IMR-90 (cell line): ENCODE data around the gene ABCG8. TPM values are rescaled to one million over a fixed set of nuclear protein-coding genes. Genes with fewer than 3 reads are reported as not detected.

Source experiments
- ATAC-seq: fragments of 200-7000 bp; cut with Tn5 transposase; 2 replicates; pipeline ENCODE4 v1.9.1; 2020; ENCODE audit warnings: low read depth, mild to moderate bottlenecking, moderate library complexity
- BruUV-seq: library from RNA; stranded (reverse); fragments of 400-500 nt; replicated peaks from 2 replicates; lab custom pipeline; 2021; lab: Mats Ljungman, UMichigan
- CTCF ChIA-PET: fragments of 300-600 bp; formaldehyde crosslinking; extraction: SDS; loops from one replicate; lab custom pipeline; 2021; ENCODE audit warnings: antibody characterized with exemption; lab: Yijun Ruan, JAX
- POLR2A ChIA-PET: fragments of 300-600 bp; sonication (Branson Sonifier 250); formaldehyde crosslinking; loops from one replicate; lab custom pipeline; 2022; ENCODE audit warnings: antibody characterized with exemption; ENCODE audit not compliant: unreplicated experiment; lab: Charles Lee
- DNase-seq: peaks from one replicate; pipeline ENCODE4 v3.0.0; 2013
- H2AFZ ChIP-seq: replicated peaks from 2 replicates; pipeline ENCODE3; 2013; ENCODE audit warnings: low read length, mild to moderate bottlenecking; ENCODE audit not compliant: poor library complexity
- H2AK5ac ChIP-seq: 2 replicates; pipeline ENCODE4 v1.6.1; 2013; ENCODE audit warnings: low read depth, low read length, inconsistent platforms
- H2AK9ac ChIP-seq: replicated peaks from 2 replicates; pipeline ENCODE3; 2013; ENCODE audit warnings: mild to moderate bottlenecking, low read depth, low read length, moderate library complexity; ENCODE audit not compliant: poor library complexity
- H2BK120ac ChIP-seq: 2 replicates; pipeline ENCODE4 v1.6.1; 2013; ENCODE audit warnings: low read depth, low read length, inconsistent platforms
- H2BK15ac ChIP-seq: 3 replicates; pipeline ENCODE4 v1.6.1; 2013; ENCODE audit warnings: low read depth, low read length, inconsistent platforms
- H2BK20ac ChIP-seq: 2 replicates; pipeline ENCODE4 v1.6.1; 2013; ENCODE audit warnings: low read depth, mild to moderate bottlenecking, inconsistent platforms, low read length, moderate library complexity
- H2BK5ac ChIP-seq: 2 replicates; pipeline ENCODE4 v1.6.1; 2013; ENCODE audit warnings: mild to moderate bottlenecking, low read depth, low read length, inconsistent platforms; ENCODE audit not compliant: poor library complexity, severe bottlenecking
- H3K14ac ChIP-seq: replicated peaks from 2 replicates; pipeline ENCODE4 v1.6.1; 2013; ENCODE audit warnings: low read depth, low read length, inconsistent platforms
- H3K18ac ChIP-seq: 2 replicates; pipeline ENCODE4 v1.6.1; 2013; ENCODE audit warnings: low read depth, low read length, control low read depth
- H3K23ac ChIP-seq: 2 replicates; pipeline ENCODE4 v1.6.1; 2013; ENCODE audit warnings: low read depth, low read length, inconsistent platforms
- H3K27ac ChIP-seq: 2 replicates; pipeline ENCODE4 v1.5.1; 2013; ENCODE audit warnings: mild to moderate bottlenecking, control low read depth, low read length; ENCODE audit not compliant: insufficient read depth
- H3K27me3 ChIP-seq: 2 replicates; pipeline ENCODE4 v1.6.1; 2013; ENCODE audit warnings: low read length; ENCODE audit not compliant: control insufficient read depth, insufficient read depth
- H3K36me3 ChIP-seq: 2 replicates; pipeline ENCODE4 v1.6.1; 2013; ENCODE audit warnings: low read length, mixed read lengths; ENCODE audit not compliant: control insufficient read depth, insufficient read depth
- H3K4ac ChIP-seq: 2 replicates; pipeline ENCODE4 v1.6.1; 2013; ENCODE audit warnings: low read depth, low read length, inconsistent platforms
- H3K4me1 ChIP-seq: 2 replicates; pipeline ENCODE4 v1.6.1; 2013; ENCODE audit warnings: low read length, mixed read lengths; ENCODE audit not compliant: control insufficient read depth, insufficient read depth
- H3K4me2 ChIP-seq: 2 replicates; pipeline ENCODE4 v1.6.1; 2013; ENCODE audit warnings: low read depth, mild to moderate bottlenecking, control low read depth, low read length, moderate library complexity
- H3K4me3 ChIP-seq: 2 replicates; pipeline ENCODE4 v1.5.1; 2013; ENCODE audit warnings: low read depth, mild to moderate bottlenecking, control low read depth, low read length, moderate library complexity; ENCODE audit not compliant: insufficient read depth
- H3K56ac ChIP-seq: 2 replicates; pipeline ENCODE4 v1.6.1; 2013; ENCODE audit warnings: low read length, inconsistent platforms; ENCODE audit not compliant: insufficient read depth; ENCODE audit errors: extremely low read depth
- H3K79me1 ChIP-seq, 2 experiments: 2 replicates each; pipeline ENCODE4 v1.6.1; 2013; ENCODE audit warnings: low read length in 2 of 2, inconsistent platforms in 1 of 2, low read depth in 1 of 2
- H3K9ac ChIP-seq: 2 replicates; pipeline ENCODE4 v1.6.1; 2013; ENCODE audit warnings: low read depth, low read length, control low read depth
- H3K9me1 ChIP-seq: 2 replicates; pipeline ENCODE4 v1.6.1; 2013; ENCODE audit warnings: low read length, inconsistent platforms; ENCODE audit not compliant: insufficient read depth
- H3K9me3 ChIP-seq: 2 replicates; pipeline ENCODE4 v1.6.1; 2013; ENCODE audit warnings: low read length; ENCODE audit not compliant: control insufficient read depth, insufficient read depth
- H4K20me1 ChIP-seq: 2 replicates; pipeline ENCODE4 v1.6.1; 2013; ENCODE audit warnings: low read length, inconsistent platforms; ENCODE audit not compliant: insufficient read depth
- H4K5ac ChIP-seq: 2 replicates; pipeline ENCODE4 v1.6.1; 2013; ENCODE audit warnings: mild to moderate bottlenecking, low read depth, low read length, control low read depth
- H4K8ac ChIP-seq, 2 experiments: 2 replicates each; pipeline ENCODE4 v1.6.1; 2013; ENCODE audit warnings: low read depth in 2 of 2, low read length in 2 of 2, control low read depth in 1 of 2, inconsistent platforms in 1 of 2
- H4K91ac ChIP-seq: 2 replicates; pipeline ENCODE4 v1.6.1; 2013; ENCODE audit warnings: low read depth, low read length, inconsistent platforms; ENCODE audit not compliant: insufficient read depth
- BHLHE40 ChIP-seq: fragments of 150-350 bp; IDR thresholded peaks from 2 replicates; pipeline ENCODE4 v1.6.1; 2016; ENCODE audit warnings: mild to moderate bottlenecking, low read depth, low read length
- CEBPB ChIP-seq: IDR thresholded peaks from 2 replicates; pipeline ENCODE4 v1.6.1; 2012; ENCODE audit warnings: low read depth, low read length, improper control_type of control experiment
- ELK1 ChIP-seq: fragments of 150-350 bp; IDR thresholded peaks from 2 replicates; pipeline ENCODE4 v1.6.1; 2016; ENCODE audit warnings: low read depth, mild to moderate bottlenecking, low read length, moderate library complexity, borderline replicate concordance
- MAFK ChIP-seq: IDR thresholded peaks from 2 replicates; pipeline ENCODE4 v1.6.1; 2012; ENCODE audit warnings: low read depth, low read length, improper control_type of control experiment
- MAZ ChIP-seq: IDR thresholded peaks from 2 replicates; pipeline ENCODE4 v1.6.1; 2012; ENCODE audit warnings: low read depth, mild to moderate bottlenecking, low read length, improper control_type of control experiment, moderate library complexity, borderline replicate concordance
- MXI1 ChIP-seq: IDR thresholded peaks from 2 replicates; pipeline ENCODE4 v1.6.1; 2012; ENCODE audit warnings: low read depth, mild to moderate bottlenecking, low read length, moderate library complexity, borderline replicate concordance
- NFE2L2 ChIP-seq: fragments of 150-350 bp; IDR thresholded peaks from 2 replicates; pipeline ENCODE4 v1.6.1; 2016; ENCODE audit warnings: low read depth, mild to moderate bottlenecking, low read length
- POLR2A ChIP-seq: IDR thresholded peaks from 2 replicates; pipeline ENCODE4 v1.6.1; 2012; ENCODE audit warnings: mild to moderate bottlenecking, low read depth, low read length
- RAD21 ChIP-seq: IDR thresholded peaks from 2 replicates; pipeline ENCODE4 v1.6.1; 2012; ENCODE audit warnings: low read length, improper control_type of control experiment
- RCOR1 ChIP-seq: IDR thresholded peaks from 2 replicates; pipeline ENCODE4 v1.6.1; 2012; ENCODE audit warnings: mild to moderate bottlenecking, low read length, improper control_type of control experiment; ENCODE audit not compliant: insufficient replicate concordance
- RFX5 ChIP-seq: IDR thresholded peaks from 2 replicates; pipeline ENCODE4 v1.8.0; 2012; ENCODE audit warnings: low read depth, mild to moderate bottlenecking, low read length, moderate library complexity
- SMC3 ChIP-seq: fragments of 150-350 bp; IDR thresholded peaks from 2 replicates; pipeline ENCODE4 v1.6.1; 2016; ENCODE audit warnings: low read depth, mild to moderate bottlenecking, antibody characterized with exemption, low read length, moderate library complexity
- USF2 ChIP-seq: fragments of 150-350 bp; IDR thresholded peaks from 2 replicates; pipeline ENCODE4 v1.6.1; 2017; ENCODE audit warnings: mild to moderate bottlenecking, antibody characterized with exemption, low read length, low read depth
- WGBS, 2 experiments: methylation state at CpG; one replicate each; pipeline versions ENCODE4 v1.1.5 to v1.1.7; 2013; ENCODE audit warnings: missing lambda C conversion rate in 2 of 2; ENCODE audit not compliant: insufficient read length in 1 of 2; ENCODE audit errors: extremely low coverage in 2 of 2; 5-methylcytosine and 5-hydroxymethylcytosine counted together
- dilution Hi-C: fragments of 300-500 bp; cut with HindIII; formaldehyde crosslinking; loops from one replicate; pipeline ENCODE4 v1.14.3; 2018; ENCODE audit warnings: low sequenced_read_pairs; ENCODE audit not compliant: unreplicated experiment
- in situ Hi-C: fragments of 300-500 bp; cut with MboI; formaldehyde crosslinking; loops from 3 replicates; pipeline ENCODE4 v1.14.3; 2019; ENCODE audit warnings: low sequenced_read_pairs, inconsistent platforms, mixed read lengths
- intact Hi-C: fragments of 100-400 bp; cut with micrococcal nuclease; formaldehyde crosslinking; loops from 2 replicates; pipeline ENCODE4 v1.10.0; 2022
- polyA plus RNA-seq, 3 experiments: library from polyadenylated mRNA; depleted of rRNA; stranded (reverse); fragments of >200 nt; gene quantifications; 2 replicates each; pipeline ENCODE4 v1.2.3, GENCODE V29; 2012; ENCODE audit warnings: low replicate concordance in 1 of 3
- total RNA-seq: library from RNA; depleted of rRNA; stranded (reverse); fragments of >200 nt; gene quantifications from 2 replicates; pipeline ENCODE4 v1.2.3, GENCODE V29; 2012

The ABCG8 gene
- total and polyA plus RNA-seq, 2 of the 4 experiments (the other 2 are of a cell fraction), result not detected

DNA sequence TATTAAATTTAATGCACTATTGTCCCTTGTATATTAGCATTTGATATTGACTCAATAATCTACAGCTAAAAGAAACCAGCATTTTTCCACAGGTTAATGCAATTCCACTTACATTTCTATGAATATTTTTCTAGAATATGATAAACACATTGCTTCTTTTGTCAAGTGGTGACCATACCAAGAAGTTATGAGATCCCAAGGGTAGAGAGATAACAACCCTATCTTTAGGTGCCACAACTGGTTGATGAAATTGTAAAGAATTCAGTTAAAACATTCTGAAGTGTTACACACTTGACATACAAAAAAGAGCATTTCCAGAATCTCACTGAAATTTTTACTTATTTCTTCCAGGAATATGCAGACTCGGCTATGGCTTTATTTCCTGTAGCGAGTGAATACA, 56.0 kb downstream of the ABCG8 start:
- ChIA-PET POLR2A (no interaction called here), CTCF (no interaction called here)
- Histone ChIP-seq H3K9me1 (0 out of 2 replicates have a peak, but pooled peaks cover 3% of the 10 kb centered on the region), H3K56ac (no peak overlapping the region), H2AK5ac (no peak overlapping the region), H2AFZ (no peak overlapping the region), H2BK120ac (no peak overlapping the region), H2BK5ac (no peak overlapping the region), H3K9me3 (no peaks in the 10 kb centered on the region), H3K27ac (no peak overlapping the region), H3K36me3 (peaks cover 22% of the 10 kb centered on the region), H4K91ac (no peak overlapping the region), H4K8ac (no peak overlapping the region), H3K23ac (no peak overlapping the region), H3K9ac (no peak overlapping the region), H3K18ac (no peak overlapping the region), H2BK20ac (no peak overlapping the region), H4K20me1 (peaks cover 6% of the 10 kb centered on the region; the same call in 1 of the 2 replicates), H3K4me3 (no peak overlapping the region), H3K4ac (no peak overlapping the region), H3K4me1 (peaks cover 2% of the 10 kb centered on the region), H2AK9ac (no peak overlapping the region), H2BK15ac (no peak overlapping the region), H4K5ac (no peak overlapping the region), H3K27me3 (no peaks in the 10 kb centered on the region), H3K4me2 (no peak overlapping the region), H3K79me1 (no peaks in the 10 kb centered on the region; a peak in 2 of 4 replicates), H3K14ac (no peak overlapping the region)
- dilution Hi-C loops (no loop called here), in situ Hi-C loops (no loop called here), intact Hi-C loops (no loop called here)
- no peak for ATAC-seq
- no TSS peak for BruUV-seq
- WGBS, 2 experiments, result no CpG with 5 or more reads among the region's 2 CpGs
- DNase-seq, result no peak
- no peak for TF ChIP-seq MXI1
- no peak for TF ChIP-seq BHLHE40
- TF ChIP-seq CEBPB, result no peak
- no peak for TF ChIP-seq USF2
- no peak for TF ChIP-seq NFE2L2
- no peak for TF ChIP-seq ELK1
- no peak for TF ChIP-seq MAFK
- TF ChIP-seq RCOR1, result no peak
- TF ChIP-seq RAD21, result no peak
- TF ChIP-seq MAZ, result no peak
- no peak for TF ChIP-seq SMC3
- no peak for TF ChIP-seq POLR2A
- TF ChIP-seq RFX5, result no peak
